Vagina (tissue), 2 donors: ENCODE data around the gene ATP6V0A1. TPM values are rescaled to one million over a fixed set of nuclear protein-coding genes. Genes with fewer than 3 reads are reported as not detected.
A peak's percentile ranks its signal among the peaks of the same experiment; 100 is the strongest.

ENCODE experiments used
- DNase-seq, 2 donors: peaks; one replicate each; pipeline ENCODE4 v3.0.0-alpha.2; 2017; ENCODE audit errors: extremely low spot score in 2 of 2
- H3K27ac ChIP-seq: fragments of 200-600 bp; sonication (generic); one replicate; pipeline ENCODE4 v1.5.1; 2019
- H3K27me3 ChIP-seq: fragments of 200-600 bp; sonication (generic); one replicate; pipeline ENCODE4 v1.5.1; 2019
- H3K36me3 ChIP-seq, 2 donors: fragments of 200-600 bp; sonication (generic); one replicate each; pipeline ENCODE4 v1.5.1; 2017 to 2019
- H3K4me1 ChIP-seq: fragments of 200-600 bp; sonication (generic); one replicate; pipeline ENCODE4 v1.5.1; 2019
- H3K4me3 ChIP-seq, 2 donors: fragments of 200-600 bp; sonication (generic); 1 replicate in 1 of 2; 2 replicates in 1 of 2; pipeline ENCODE4 v1.5.1; 2016 to 2019
- H3K9me3 ChIP-seq: fragments of 200-600 bp; sonication (generic); one replicate; pipeline ENCODE4 v1.5.1; 2019
- CTCF ChIP-seq, 3 experiments: fragments of 450-650 bp in 2 of 3; fragments of 200-600 bp in 1 of 3; sonication (generic) in 1 of 3; IDR thresholded peaks; one replicate each; pipeline ENCODE4 v1.5.1; 2017 to 2019; ENCODE audit warnings: antibody characterized with exemption in 3 of 3, mild to moderate bottlenecking in 2 of 3, moderate library complexity in 2 of 3
- POLR2A ChIP-seq, 2 donors: fragments of 450-650 bp; IDR thresholded peaks; one replicate each; pipeline ENCODE4 v1.6.1; 2017; ENCODE audit warnings: antibody characterized with exemption in 2 of 2, mild to moderate bottlenecking in 2 of 2, moderate library complexity in 2 of 2
- POLR2AphosphoS5 ChIP-seq, 2 donors: sonication (generic); formaldehyde crosslinking; IDR thresholded peaks; one replicate each; pipeline ENCODE4 v1.9.0; 2017; ENCODE audit warnings: antibody characterized with exemption in 2 of 2, mild to moderate bottlenecking in 2 of 2, low read depth in 1 of 2; ENCODE audit not compliant: insufficient read depth in 1 of 2
- intact Hi-C: fragments of 100-400 bp; cut with DNase I; formaldehyde crosslinking; loops from one replicate; pipeline ENCODE4 v1.15.1; 2023
- microRNA-seq: library from miRNA; unstranded; fragments of <30 nt; microRNA quantifications from one replicate; pipeline ENCODE4, GENCODE V29; 2017; ENCODE audit warnings: borderline number of aligned reads, borderline replicate concordance
- small RNA-seq: library from RNA; depleted of rRNA; stranded (forward); fragments of <200 nt; gene quantifications from one replicate; pipeline ENCODE3, GENCODE V24; 2016
- total RNA-seq: library from RNA; depleted of rRNA; stranded (reverse); fragments of >200 nt; gene quantifications from one replicate; pipeline ENCODE4 v1.2.3, GENCODE V29; 2016

Gene ATP6V0A1
- total RNA-seq, 1 donor from 2014 or later, result 72.4 TPM

- H3K27me3 ChIP-seq, result no peaks in the 10 kb centered on the region
- H3K4me1 ChIP-seq, result peaks cover 38% of the 10 kb centered on the region
- intact Hi-C loops, result no loop called here
- no peaks in the 10 kb centered on the region for H3K9me3 ChIP-seq
- no peak overlapping the region for H3K27ac ChIP-seq
- no peak for TF ChIP-seq POLR2AphosphoS5 (IDR thresholded peaks at IDR 0.05; ENCODE audit: insufficient read depth in 1 of 2, low read depth in 1 of 2)
- TF ChIP-seq POLR2A (IDR thresholded peaks at IDR 0.05), result no peak
- TF ChIP-seq CTCF (IDR thresholded peaks at IDR 0.05), result no peak
- no peak for DNase-seq
- H3K36me3 ChIP-seq, result peaks cover 0 to 70% of the 10 kb centered on the region in 2 donors
- peak overlapping the region in 1 of 2 donors; percentile 95 for H3K4me3 ChIP-seq
Observed at GRCh38 chr17:42568341-42569111, 109.8 kb downstream of the ATP6V0A1 start.

- H3K4me1 ChIP-seq, result peaks cover 17% of the 10 kb centered on the region
- no peak overlapping the region for H3K27ac ChIP-seq
- no peak overlapping the region for H3K4me3 ChIP-seq
- intact Hi-C loops, result loop anchor here (10.0 kb wide), 2 partner anchors 193 to 253 kb away; partner anchors contain the start of genes BECN1 and RAMP2
- no peaks in the 10 kb centered on the region for H3K27me3 ChIP-seq
- no peak for TF ChIP-seq POLR2AphosphoS5 (IDR thresholded peaks at IDR 0.05; ENCODE audit: insufficient read depth in 1 of 2, low read depth in 1 of 2)
- no peak for TF ChIP-seq CTCF (IDR thresholded peaks at IDR 0.05)
- TF ChIP-seq POLR2A (IDR thresholded peaks at IDR 0.05), result no peak
- no peak for DNase-seq
- H3K36me3 ChIP-seq, result peaks cover 0 to 55% of the 10 kb centered on the region in 2 donors
- H3K9me3 ChIP-seq, result no peaks in the 10 kb centered on the region
Observed at GRCh38 chr17:42571435-42572225, 113.0 kb downstream of the ATP6V0A1 start.

Small RNA genes within 50 kb of the gene (microRNA-seq; reads per million reads assigned to microRNA genes)
- gene MIR5010, result 3.4 reads per million
- gene MIR548AT, result not detected

Small RNA genes within 50 kb of the gene (small RNA-seq; reads per million reads assigned to genes)
- not detected for gene MIR548AT
- gene RNU7-97P, result not detected

Other genes with a start within 250 kb of the ATP6V0A1 start
- 74.6 TPM for gene STAT5B, start 182.5 kb upstream of the ATP6V0A1 start, total RNA-seq
- 38.3 TPM for gene STAT5A, start 170.4 kb upstream of the ATP6V0A1 start, total RNA-seq
- 210 TPM for gene STAT3, start 70.4 kb upstream of the ATP6V0A1 start, total RNA-seq
- 268 TPM for gene CAVIN1, start 35.6 kb upstream of the ATP6V0A1 start, total RNA-seq
- gene NAGLU, start 77.4 kb downstream of the ATP6V0A1 start, total RNA-seq, result 24.6 TPM
- 2.0 TPM for gene HSD17B1, start 94.0 kb downstream of the ATP6V0A1 start, total RNA-seq
- 24.8 TPM for gene COASY, start 103.3 kb downstream of the ATP6V0A1 start, total RNA-seq
- gene MLX, start 108.2 kb downstream of the ATP6V0A1 start, total RNA-seq, result 33.9 TPM
- gene PSMC3IP, start 118.9 kb downstream of the ATP6V0A1 start, total RNA-seq, result 0.98 TPM
- 75.4 TPM for gene RETREG3, start 150.5 kb downstream of the ATP6V0A1 start, total RNA-seq
- 33.9 TPM for gene TUBG1, start 150.8 kb downstream of the ATP6V0A1 start, total RNA-seq
- gene TUBG2, start 200.4 kb downstream of the ATP6V0A1 start, total RNA-seq, result 44.7 TPM
- 44.9 TPM for gene PLEKHH3, start 218.1 kb downstream of the ATP6V0A1 start, total RNA-seq
- 3.2 TPM for gene CCR10, start 223.0 kb downstream of the ATP6V0A1 start, total RNA-seq
- gene CNTNAP1, start 223.7 kb downstream of the ATP6V0A1 start, total RNA-seq, result 5.9 TPM